Right forelimb (tissue), 1 donor: ENCODE results near the gene PLXNA3.
"Not testable (repeated sequence)": the region's sequence is repeated elsewhere in the genome, so short reads cannot be mapped to it uniquely, and the experiment has no call there.

ENCODE experiments used
- DNase-seq: peaks from one replicate; pipeline ENCODE4 v3.0.0-alpha.2; 2018

Gene PLXNA3

GRCh38 chrX:154481911-154482601 lies 24.0 kb downstream of the PLXNA3 start:
- DNase-seq = no peak

GRCh38 chrX:154482786-154483185 lies 24.7 kb downstream of the PLXNA3 start:
- peak; percentile 22 for DNase-seq

GRCh38 chrX:154483325-154483724 lies 25.2 kb downstream of the PLXNA3 start:
- DNase-seq = peak; percentile 20

GRCh38 chrX:154484255-154485149 lies 26.4 kb downstream of the PLXNA3 start:
- peak; percentile 23 for DNase-seq

- no peak for DNase-seq
Measured at GRCh38 chrX:154485150-154486051, 27.3 kb downstream of the PLXNA3 start.

GRCh38 chrX:154486052-154486395 lies 27.9 kb downstream of the PLXNA3 start:
- DNase-seq = peak; percentile 48

- peak; percentile 66 for DNase-seq
Measured at GRCh38 chrX:154486396-154487207, 28.5 kb downstream of the PLXNA3 start, which contains the start of gene UBL4A. UBL4A (minus strand) TSS chrX:154486615; CDS start chrX:154486584, 31 bp downstream.

- peak; percentile 30 for DNase-seq
Measured at GRCh38 chrX:154487518-154488290, 29.6 kb downstream of the PLXNA3 start.

- DNase-seq = peak; percentile 7
Measured at GRCh38 chrX:154488336-154489075, 30.4 kb downstream of the PLXNA3 start.

GRCh38 chrX:154489182-154489581 lies 31.1 kb downstream of the PLXNA3 start:
- DNase-seq = peak; percentile 18

GRCh38 chrX:154490021-154490413 lies 31.9 kb downstream of the PLXNA3 start:
- peak; percentile 52 for DNase-seq

- DNase-seq = peak; percentile 94
Measured at GRCh38 chrX:154490414-154491083, 32.5 kb downstream of the PLXNA3 start, which contains the start of gene SLC10A3. SLC10A3 (minus strand) TSS chrX:154490629; CDS start chrX:154488940, 1,689 bp downstream.

GRCh38 chrX:154494715-154495114 lies 36.6 kb downstream of the PLXNA3 start:
- DNase-seq = no peak

- DNase-seq = no peak
Measured at GRCh38 chrX:154495472-154495922, 37.4 kb downstream of the PLXNA3 start.

GRCh38 chrX:154496591-154497137 lies 38.6 kb downstream of the PLXNA3 start:
- not testable (repeated sequence) for DNase-seq

- DNase-seq = not testable (repeated sequence)
Measured at GRCh38 chrX:154501423-154501822, 43.3 kb downstream of the PLXNA3 start.

GRCh38 chrX:154502098-154502497 lies 44.0 kb downstream of the PLXNA3 start:
- DNase-seq = no peak

- no peak for DNase-seq
Measured at GRCh38 chrX:154502989-154503388, 44.9 kb downstream of the PLXNA3 start.

GRCh38 chrX:154505734-154506133 lies 47.7 kb downstream of the PLXNA3 start:
- DNase-seq = no peak
